ENCODE results near the gene DRD3. TPM values are rescaled to one million over a fixed set of nuclear protein-coding genes. Genes with fewer than 3 reads are reported as not detected.

Gene DRD3
- total RNA-seq, 1 donor from 2014 or later = not detected

DNA sequence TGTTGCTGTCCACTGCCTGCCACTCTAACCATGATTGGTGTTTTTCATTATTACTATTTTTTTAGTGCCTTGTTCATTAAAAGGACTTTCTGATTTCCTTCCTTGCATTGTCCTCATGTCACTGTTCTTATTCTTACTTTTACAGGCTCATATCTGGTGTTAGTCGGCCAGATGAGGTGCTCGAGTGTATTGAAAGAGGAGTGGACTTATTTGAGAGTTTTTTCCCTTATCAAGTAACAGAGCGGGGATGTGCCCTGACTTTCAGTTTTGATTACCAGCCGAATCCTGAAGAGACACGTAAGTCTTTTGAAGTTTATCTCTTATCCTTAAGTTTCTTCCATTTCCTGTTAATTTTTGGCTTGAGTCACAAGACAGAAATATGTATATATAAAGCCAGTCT, 99.1 kb downstream of the DRD3 start:
- no peak for DNase-seq (ENCODE audit: low spot score)

DNA sequence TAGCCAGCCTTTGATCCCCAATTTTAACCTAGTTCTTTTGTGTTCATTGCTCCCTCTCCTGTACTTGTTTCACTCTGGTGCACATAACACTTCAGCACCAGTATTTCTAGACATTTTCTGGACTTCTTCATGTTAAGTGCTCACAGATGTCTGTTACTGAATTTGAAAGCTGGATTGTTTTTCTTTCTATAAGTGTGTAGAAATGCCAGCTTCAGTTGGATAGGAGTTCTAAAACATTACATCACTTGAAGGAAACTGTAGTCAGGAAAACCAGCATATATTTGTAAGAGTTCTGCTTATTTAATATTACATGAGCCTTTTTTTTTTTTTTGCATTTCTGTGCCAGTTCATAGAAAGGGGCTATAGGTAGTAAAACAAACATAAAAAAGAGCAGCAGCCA, 100.7 kb downstream of the DRD3 start:
- DNase-seq (ENCODE audit: low spot score) = no peak

Other genes with a start within 250 kb of the DRD3 start
- gene ZDHHC23, start 231.0 kb downstream of the DRD3 start, total RNA-seq = 3.7 TPM
- gene CCDC191, start 122.5 kb downstream of the DRD3 start, total RNA-seq = 1.3 TPM
- gene QTRT2, start 122.3 kb downstream of the DRD3 start, total RNA-seq = 21.4 TPM
- not detected for gene ZNF80, start 58.5 kb upstream of the DRD3 start, total RNA-seq
- 0.42 TPM for gene TIGIT, start 115.0 kb upstream of the DRD3 start, total RNA-seq

All from mesenteric fat pad (tissue), 1 donor.